GM18519 (cell line): ENCODE data around the gene EPHA6.

Experiments
- ATAC-seq: cut with Tn5 transposase; IDR thresholded peaks from one replicate; pipeline ENCODE4 v1.9.1; 2021; ENCODE audit warnings: mild to moderate bottlenecking, moderate library complexity; ENCODE audit not compliant: unreplicated experiment, low FRiP score

Gene EPHA6

GRCh38 chr3:97680696-97681095 is 866.3 kb downstream of the EPHA6 start:
- no peak for ATAC-seq

- no peak for ATAC-seq
Measured at GRCh38 chr3:97684490-97684889, 870.1 kb downstream of the EPHA6 start.

- no peak for ATAC-seq
Measured at GRCh38 chr3:97686258-97686657, 871.9 kb downstream of the EPHA6 start.

GRCh38 chr3:97687734-97688133 is 873.3 kb downstream of the EPHA6 start:
- ATAC-seq, result no peak

GRCh38 chr3:97689111-97689510 is 874.7 kb downstream of the EPHA6 start:
- ATAC-seq, result no peak

GRCh38 chr3:97689962-97690361 is 875.6 kb downstream of the EPHA6 start:
- no peak for ATAC-seq

GRCh38 chr3:97691354-97691753 is 877.0 kb downstream of the EPHA6 start:
- ATAC-seq, result no peak

GRCh38 chr3:97692389-97692788 is 878.0 kb downstream of the EPHA6 start:
- ATAC-seq, result no peak

GRCh38 chr3:97692831-97693230 is 878.4 kb downstream of the EPHA6 start:
- no peak for ATAC-seq

- no peak for ATAC-seq
Measured at GRCh38 chr3:97694876-97695275, 880.5 kb downstream of the EPHA6 start.

GRCh38 chr3:97698691-97699090 is 884.3 kb downstream of the EPHA6 start:
- no peak for ATAC-seq

- ATAC-seq, result no peak
Measured at GRCh38 chr3:97699889-97700288, 885.5 kb downstream of the EPHA6 start.

- ATAC-seq, result no peak
Measured at GRCh38 chr3:97705764-97706163, 891.4 kb downstream of the EPHA6 start.

GRCh38 chr3:97706226-97706625 is 891.8 kb downstream of the EPHA6 start:
- ATAC-seq, result no peak

- ATAC-seq, result no peak
Measured at GRCh38 chr3:97711654-97712053, 897.3 kb downstream of the EPHA6 start.

- no peak for ATAC-seq
Measured at GRCh38 chr3:97712919-97713318, 898.5 kb downstream of the EPHA6 start.

GRCh38 chr3:97713634-97714033 is 899.2 kb downstream of the EPHA6 start:
- ATAC-seq, result no peak

GRCh38 chr3:97719156-97719821 is 904.9 kb downstream of the EPHA6 start:
- ATAC-seq, result peak; percentile 72

- ATAC-seq, result no peak
Measured at GRCh38 chr3:97720417-97720816, 906.0 kb downstream of the EPHA6 start.

GRCh38 chr3:97721446-97721845 is 907.1 kb downstream of the EPHA6 start:
- no peak for ATAC-seq

GRCh38 chr3:97736928-97737327 is 922.5 kb downstream of the EPHA6 start:
- no peak for ATAC-seq

GRCh38 chr3:97738761-97739160 is 924.4 kb downstream of the EPHA6 start:
- no peak for ATAC-seq

- ATAC-seq, result no peak
Measured at GRCh38 chr3:97742036-97742435, 927.6 kb downstream of the EPHA6 start.
